ENCODE measurements around the gene MBTPS2. TPM values are rescaled to one million over a fixed set of nuclear protein-coding genes. Genes with fewer than 3 reads are reported as not detected.
A peak's percentile ranks its signal among the peaks of the same experiment; 100 is the strongest.

MBTPS2 gene
- total RNA-seq, 1 donor from 2014 or later: 15.1 TPM

DNA sequence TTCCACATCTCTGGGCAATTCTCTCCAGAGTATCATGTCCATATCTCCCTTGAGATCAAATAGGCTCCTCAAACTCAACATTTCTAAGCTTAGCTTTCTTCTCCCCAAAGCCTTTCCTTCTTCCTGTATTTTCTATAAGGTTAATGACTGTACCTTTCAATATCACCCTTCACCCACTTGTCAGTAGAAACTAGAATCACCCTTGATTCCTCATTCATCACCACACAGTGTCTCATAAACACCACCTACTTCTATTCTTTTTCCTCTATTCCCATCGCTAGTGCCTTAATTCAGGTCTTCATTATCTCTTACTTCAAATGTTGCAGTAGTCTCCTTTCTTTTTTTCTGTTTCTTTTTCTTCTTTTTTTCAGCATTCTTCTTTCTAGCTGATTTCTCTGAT lies 72.8 kb downstream of the MBTPS2 start:
- H3K27me3 ChIP-seq (ENCODE audit: control insufficient read depth, insufficient read depth, low read length): no peaks in the 10 kb centered on the region
- H3K4me3 ChIP-seq (ENCODE audit: low read depth, low read length): no peak overlapping the region
- DNase-seq (ENCODE audit: low read depth): no peak
- H3K36me3 ChIP-seq (ENCODE audit: control insufficient read depth, insufficient read depth, low read length): no peaks in the 10 kb centered on the region
- TF ChIP-seq, protein P1, sequence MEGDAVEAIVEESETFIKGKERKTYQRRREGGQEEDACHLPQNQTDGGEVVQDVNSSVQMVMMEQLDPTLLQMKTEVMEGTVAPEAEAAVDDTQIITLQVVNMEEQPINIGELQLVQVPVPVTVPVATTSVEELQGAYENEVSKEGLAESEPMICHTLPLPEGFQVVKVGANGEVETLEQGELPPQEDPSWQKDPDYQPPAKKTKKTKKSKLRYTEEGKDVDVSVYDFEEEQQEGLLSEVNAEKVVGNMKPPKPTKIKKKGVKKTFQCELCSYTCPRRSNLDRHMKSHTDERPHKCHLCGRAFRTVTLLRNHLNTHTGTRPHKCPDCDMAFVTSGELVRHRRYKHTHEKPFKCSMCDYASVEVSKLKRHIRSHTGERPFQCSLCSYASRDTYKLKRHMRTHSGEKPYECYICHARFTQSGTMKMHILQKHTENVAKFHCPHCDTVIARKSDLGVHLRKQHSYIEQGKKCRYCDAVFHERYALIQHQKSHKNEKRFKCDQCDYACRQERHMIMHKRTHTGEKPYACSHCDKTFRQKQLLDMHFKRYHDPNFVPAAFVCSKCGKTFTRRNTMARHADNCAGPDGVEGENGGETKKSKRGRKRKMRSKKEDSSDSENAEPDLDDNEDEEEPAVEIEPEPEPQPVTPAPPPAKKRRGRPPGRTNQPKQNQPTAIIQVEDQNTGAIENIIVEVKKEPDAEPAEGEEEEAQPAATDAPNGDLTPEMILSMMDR (IDR thresholded peaks at IDR 0.05; ENCODE audit: insufficient read depth, low read length, poor library complexity, severe bottlenecking): no peak

DNA sequence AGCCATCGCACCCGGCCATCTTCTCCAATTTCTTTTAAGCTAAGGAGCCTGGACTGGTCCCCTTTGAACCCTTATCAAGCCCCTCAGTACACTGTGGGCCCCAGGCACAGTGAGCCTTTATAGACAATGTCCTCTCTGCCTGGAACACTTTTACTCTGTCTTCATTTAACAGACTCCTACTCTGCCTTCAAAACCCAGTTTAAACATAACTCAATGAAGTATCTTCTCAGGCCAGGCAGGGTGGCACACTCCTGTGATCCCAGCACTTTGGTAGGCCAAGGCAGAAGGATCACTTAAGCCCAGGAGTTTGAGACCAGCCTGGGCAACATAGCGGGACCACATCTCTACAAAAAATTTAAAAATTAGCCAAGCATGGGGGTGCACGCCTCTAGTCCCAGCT lies 73.6 kb downstream of the MBTPS2 start:
- no peaks in the 10 kb centered on the region for H3K27me3 ChIP-seq (ENCODE audit: control insufficient read depth, insufficient read depth, low read length)
- no peak for DNase-seq (ENCODE audit: low read depth)
- no peaks in the 10 kb centered on the region for H3K36me3 ChIP-seq (ENCODE audit: control insufficient read depth, insufficient read depth, low read length)
- H3K4me3 ChIP-seq (ENCODE audit: low read depth, low read length): no peak overlapping the region
- TF ChIP-seq, protein P1 (IDR thresholded peaks at IDR 0.05; ENCODE audit: insufficient read depth, low read length, poor library complexity, severe bottlenecking): no peak

DNA sequence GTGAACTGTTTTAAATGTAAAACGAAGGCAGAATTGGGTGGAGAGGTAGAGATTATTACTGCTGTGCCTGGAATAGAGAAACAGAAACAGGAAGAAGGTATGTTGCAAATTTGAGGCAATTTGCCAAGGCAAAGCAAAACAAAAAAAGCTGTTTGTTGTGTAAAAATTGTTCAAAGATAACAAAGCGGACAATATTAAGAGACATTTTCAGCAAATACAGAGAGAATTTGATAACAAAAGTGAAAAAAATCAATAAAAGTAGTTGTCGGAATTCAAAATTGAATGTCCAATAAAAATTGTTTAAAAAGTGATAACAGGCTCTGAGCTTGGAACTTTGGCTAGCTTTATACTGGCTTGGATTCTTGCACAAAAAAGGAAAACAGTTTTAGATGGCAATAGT lies 86.7 kb downstream of the MBTPS2 start:
- H3K4me3 ChIP-seq (ENCODE audit: low read depth, low read length): no peak overlapping the region
- no peaks in the 10 kb centered on the region for H3K36me3 ChIP-seq (ENCODE audit: control insufficient read depth, insufficient read depth, low read length)
- no peaks in the 10 kb centered on the region for H3K27me3 ChIP-seq (ENCODE audit: control insufficient read depth, insufficient read depth, low read length)
- TF ChIP-seq, protein P1 (IDR thresholded peaks at IDR 0.05; ENCODE audit: insufficient read depth, low read length, poor library complexity, severe bottlenecking): no peak
- DNase-seq (ENCODE audit: low read depth): no peak

DNA sequence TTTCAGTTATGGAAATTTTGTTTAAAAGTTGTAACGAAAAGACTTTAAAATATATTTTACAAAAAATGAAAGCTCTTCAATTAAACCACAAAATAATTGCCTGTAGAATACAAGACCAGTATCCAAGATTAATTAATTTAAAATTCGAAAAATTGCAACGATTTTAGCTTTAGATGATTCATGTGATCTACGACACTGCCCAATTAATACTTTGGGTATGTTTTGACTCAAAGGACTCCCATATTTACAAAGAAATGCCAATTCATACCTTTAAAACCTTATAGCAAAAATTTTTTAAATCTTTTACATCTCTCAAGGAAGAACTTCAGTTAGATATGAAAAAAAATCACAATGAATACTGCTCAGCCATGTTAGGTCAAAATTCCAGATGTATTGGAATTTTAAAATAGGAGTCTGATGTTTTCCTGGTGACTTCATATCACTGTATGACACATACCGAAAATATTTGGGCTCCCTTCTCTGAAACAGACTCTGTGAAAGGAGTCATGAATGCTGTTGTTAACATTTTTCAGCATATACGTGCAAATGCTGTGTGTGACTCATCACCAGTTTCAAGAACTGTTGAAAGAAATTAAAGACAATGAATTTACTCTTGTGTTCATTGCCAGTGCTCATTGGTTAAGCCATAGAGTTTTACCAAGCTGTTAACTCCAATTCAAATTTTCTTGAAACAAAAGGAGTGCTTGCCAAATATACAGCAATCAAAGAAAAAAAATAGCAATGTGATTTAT lies 87.3 kb downstream of the MBTPS2 start:
- H3K27me3 ChIP-seq (ENCODE audit: control insufficient read depth, insufficient read depth, low read length): no peaks in the 10 kb centered on the region
- TF ChIP-seq, protein P1 (IDR thresholded peaks at IDR 0.05; ENCODE audit: insufficient read depth, low read length, poor library complexity, severe bottlenecking): no peak
- peak; percentile 90 for DNase-seq (ENCODE audit: low read depth)
- no peaks in the 10 kb centered on the region for H3K36me3 ChIP-seq (ENCODE audit: control insufficient read depth, insufficient read depth, low read length)
- no peak overlapping the region for H3K4me3 ChIP-seq (ENCODE audit: low read depth, low read length)

DNA sequence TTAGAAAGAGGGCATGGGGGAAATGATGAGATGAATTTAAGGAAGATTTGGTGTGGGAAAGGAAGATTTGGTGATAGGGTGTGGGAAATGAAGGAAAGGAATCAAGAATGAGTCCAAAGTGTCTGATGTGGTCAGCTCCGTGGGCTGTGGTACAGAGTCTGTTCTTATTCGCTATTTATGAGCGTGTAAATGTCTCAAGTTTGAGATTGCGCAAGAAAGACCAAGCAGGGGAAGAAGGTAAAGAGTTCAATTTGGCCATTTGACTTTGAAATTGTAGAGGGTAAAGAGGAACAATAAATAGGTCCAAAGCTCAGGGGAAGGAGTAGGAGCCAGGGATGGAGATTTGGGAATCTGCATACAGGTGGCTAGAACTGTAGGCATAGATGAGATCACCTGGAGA lies 89.8 kb downstream of the MBTPS2 start:
- Histone ChIP-seq H3K27me3 (ENCODE audit: control insufficient read depth, insufficient read depth, low read length) (no peaks in the 10 kb centered on the region), H3K4me3 (ENCODE audit: low read depth, low read length) (no peak overlapping the region), H3K36me3 (ENCODE audit: control insufficient read depth, insufficient read depth, low read length) (no peaks in the 10 kb centered on the region)
- DNase-seq (ENCODE audit: low read depth): no peak
- TF ChIP-seq, protein P1 (IDR thresholded peaks at IDR 0.05; ENCODE audit: insufficient read depth, low read length, poor library complexity, severe bottlenecking): no peak

DNA sequence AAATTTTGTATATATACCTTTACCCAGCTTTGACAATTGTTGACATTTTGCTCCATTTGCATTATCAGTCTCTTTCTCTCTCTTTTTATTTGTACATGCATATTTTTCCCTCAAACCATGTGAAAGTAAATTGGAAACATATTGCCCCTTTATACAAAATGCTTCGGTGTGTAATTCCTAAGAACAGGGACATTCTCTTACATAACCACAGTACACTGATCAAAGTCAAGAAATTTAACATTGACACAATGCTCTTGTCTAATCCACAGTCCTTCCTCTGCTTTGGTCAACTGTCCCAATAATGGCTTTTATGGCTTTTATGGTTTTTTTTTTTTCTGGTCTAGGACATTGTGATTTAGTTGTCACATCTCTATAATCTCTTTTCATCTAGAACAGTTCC lies 91.6 kb downstream of the MBTPS2 start:
- TF ChIP-seq, protein P1 (IDR thresholded peaks at IDR 0.05; ENCODE audit: insufficient read depth, low read length, poor library complexity, severe bottlenecking): no peak
- no peaks in the 10 kb centered on the region for H3K27me3 ChIP-seq (ENCODE audit: control insufficient read depth, insufficient read depth, low read length)
- no peak for DNase-seq (ENCODE audit: low read depth)
- H3K4me3 ChIP-seq (ENCODE audit: low read depth, low read length): no peak overlapping the region
- no peaks in the 10 kb centered on the region for H3K36me3 ChIP-seq (ENCODE audit: control insufficient read depth, insufficient read depth, low read length)
